ENCODE measurements around the gene PROSER3.
"Not testable (repeated sequence)": the region's sequence is repeated elsewhere in the genome, so short reads cannot be mapped to it uniquely, and the experiment has no call there.

Gene PROSER3

DNA sequence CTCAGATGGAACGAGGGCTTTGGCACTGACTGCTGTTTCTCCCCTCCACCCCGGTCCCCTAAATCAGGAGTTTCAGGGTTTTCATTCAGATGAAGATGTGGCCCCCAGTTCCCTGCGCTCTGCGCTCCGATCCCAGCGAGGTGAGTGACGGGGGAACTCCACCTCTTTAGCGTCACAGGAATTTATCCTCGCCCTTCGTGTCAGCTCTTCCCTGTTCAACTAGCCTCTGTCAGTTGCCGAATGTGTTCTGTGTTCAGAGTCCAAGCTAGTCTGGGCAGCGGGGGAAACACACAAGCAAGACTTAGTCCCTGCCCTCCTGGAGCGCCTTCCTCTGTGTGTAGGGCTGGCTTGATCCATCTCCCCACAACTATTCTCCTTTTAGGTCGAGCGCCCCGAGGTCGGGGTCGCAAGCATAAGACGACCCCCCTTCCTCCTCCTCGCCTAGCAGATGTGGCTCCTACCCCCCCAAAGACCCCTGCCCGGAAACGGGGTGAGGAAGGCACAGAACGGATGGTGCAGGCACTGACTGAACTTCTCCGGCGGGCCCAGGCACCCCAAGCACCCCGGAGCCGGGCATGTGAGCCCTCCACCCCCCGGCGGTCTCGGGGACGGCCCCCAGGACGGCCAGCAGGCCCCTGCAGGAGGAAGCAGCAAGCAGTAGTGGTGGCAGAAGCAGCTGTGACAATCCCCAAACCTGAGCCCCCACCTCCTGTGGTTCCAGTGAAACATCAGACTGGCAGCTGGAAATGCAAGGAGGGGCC is 38.4 kb upstream of the PROSER3 start:
- TF ChIP-seq ZFX (IDR thresholded peaks at IDR 0.05; ENCODE audit: borderline replicate concordance), result no peak
- TF ChIP-seq, protein P1, sequence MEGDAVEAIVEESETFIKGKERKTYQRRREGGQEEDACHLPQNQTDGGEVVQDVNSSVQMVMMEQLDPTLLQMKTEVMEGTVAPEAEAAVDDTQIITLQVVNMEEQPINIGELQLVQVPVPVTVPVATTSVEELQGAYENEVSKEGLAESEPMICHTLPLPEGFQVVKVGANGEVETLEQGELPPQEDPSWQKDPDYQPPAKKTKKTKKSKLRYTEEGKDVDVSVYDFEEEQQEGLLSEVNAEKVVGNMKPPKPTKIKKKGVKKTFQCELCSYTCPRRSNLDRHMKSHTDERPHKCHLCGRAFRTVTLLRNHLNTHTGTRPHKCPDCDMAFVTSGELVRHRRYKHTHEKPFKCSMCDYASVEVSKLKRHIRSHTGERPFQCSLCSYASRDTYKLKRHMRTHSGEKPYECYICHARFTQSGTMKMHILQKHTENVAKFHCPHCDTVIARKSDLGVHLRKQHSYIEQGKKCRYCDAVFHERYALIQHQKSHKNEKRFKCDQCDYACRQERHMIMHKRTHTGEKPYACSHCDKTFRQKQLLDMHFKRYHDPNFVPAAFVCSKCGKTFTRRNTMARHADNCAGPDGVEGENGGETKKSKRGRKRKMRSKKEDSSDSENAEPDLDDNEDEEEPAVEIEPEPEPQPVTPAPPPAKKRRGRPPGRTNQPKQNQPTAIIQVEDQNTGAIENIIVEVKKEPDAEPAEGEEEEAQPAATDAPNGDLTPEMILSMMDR (IDR thresholded peaks at IDR 0.05), result no peak
- H3K27ac ChIP-seq, result peak overlapping the region; percentile 90; the same call in 1 of the 2 replicates

DNA sequence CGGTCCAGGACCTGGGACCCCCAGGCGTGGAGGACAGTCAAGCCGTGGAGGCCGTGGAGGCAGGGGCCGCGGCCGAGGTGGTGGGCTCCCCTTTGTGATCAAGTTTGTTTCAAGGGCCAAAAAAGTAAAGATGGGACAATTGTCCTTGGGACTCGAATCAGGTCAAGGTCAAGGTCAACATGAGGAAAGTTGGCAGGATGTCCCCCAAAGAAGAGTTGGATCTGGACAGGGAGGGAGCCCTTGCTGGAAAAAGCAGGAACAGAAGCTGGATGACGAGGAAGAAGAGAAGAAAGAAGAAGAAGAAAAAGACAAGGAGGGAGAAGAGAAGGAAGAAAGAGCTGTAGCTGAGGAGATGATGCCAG is 37.8 kb upstream of the PROSER3 start:
- no peak for TF ChIP-seq ZFX (IDR thresholded peaks at IDR 0.05; ENCODE audit: borderline replicate concordance)
- TF ChIP-seq, protein P1 (IDR thresholded peaks at IDR 0.05), result no peak
- H3K27ac ChIP-seq, result peak overlapping the region; percentile 18; the same call in 1 of the 2 replicates

DNA sequence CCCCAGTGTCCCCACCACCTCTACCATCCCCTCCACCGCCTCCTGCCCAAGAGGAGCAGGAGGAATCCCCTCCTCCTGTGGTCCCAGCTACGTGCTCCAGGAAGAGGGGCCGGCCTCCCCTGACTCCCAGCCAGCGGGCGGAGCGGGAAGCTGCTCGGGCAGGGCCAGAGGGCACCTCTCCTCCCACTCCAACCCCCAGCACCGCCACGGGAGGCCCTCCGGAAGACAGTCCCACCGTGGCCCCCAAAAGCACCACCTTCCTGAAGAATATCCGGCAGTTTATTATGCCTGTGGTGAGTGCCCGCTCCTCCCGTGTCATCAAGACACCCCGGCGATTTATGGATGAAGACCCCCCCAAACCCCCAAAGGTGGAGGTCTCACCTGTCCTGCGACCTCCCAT is 37.3 kb upstream of the PROSER3 start:
- H3K27ac ChIP-seq, result no peak overlapping the region
- TF ChIP-seq, protein P1 (IDR thresholded peaks at IDR 0.05), result no peak
- TF ChIP-seq ZFX (IDR thresholded peaks at IDR 0.05; ENCODE audit: borderline replicate concordance), result no peak

DNA sequence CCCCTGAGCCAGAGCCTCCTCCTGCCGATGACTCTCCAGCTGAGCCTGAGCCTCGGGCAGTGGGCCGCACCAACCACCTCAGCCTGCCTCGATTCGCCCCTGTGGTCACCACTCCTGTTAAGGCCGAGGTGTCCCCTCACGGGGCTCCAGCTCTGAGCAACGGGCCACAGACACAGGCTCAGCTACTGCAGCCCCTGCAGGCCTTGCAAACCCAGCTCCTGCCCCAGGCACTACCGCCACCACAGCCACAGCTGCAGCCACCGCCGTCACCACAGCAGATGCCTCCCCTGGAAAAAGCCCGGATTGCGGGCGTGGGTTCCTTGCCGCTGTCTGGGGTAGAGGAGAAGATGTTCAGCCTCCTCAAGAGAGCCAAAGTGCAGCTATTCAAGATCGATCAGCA is 36.6 kb upstream of the PROSER3 start:
- TF ChIP-seq, protein P1 (IDR thresholded peaks at IDR 0.05), result no peak
- TF ChIP-seq ZFX (IDR thresholded peaks at IDR 0.05; ENCODE audit: borderline replicate concordance), result no peak
- no peak overlapping the region for H3K27ac ChIP-seq

DNA sequence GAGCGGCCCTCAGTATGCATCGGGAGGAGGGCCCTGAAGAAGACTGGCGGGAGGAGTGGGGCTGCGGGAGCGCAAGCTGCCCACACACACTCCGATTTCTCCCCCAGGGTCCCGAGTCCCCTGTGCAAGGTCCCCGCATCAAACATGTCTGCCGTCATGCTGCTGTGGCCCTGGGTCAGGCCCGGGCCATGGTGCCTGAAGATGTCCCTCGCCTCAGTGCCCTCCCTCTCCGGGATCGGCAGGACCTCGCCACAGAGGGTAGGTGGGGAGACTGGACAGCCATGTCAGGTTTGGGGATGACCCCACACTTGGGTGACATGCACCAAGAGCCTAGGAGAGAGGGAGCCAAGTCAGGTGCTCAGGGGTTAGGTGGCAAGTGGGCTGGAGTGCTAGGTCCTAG is 35.5 kb upstream of the PROSER3 start:
- TF ChIP-seq, protein P1 (IDR thresholded peaks at IDR 0.05), result no peak
- no peak overlapping the region for H3K27ac ChIP-seq

DNA sequence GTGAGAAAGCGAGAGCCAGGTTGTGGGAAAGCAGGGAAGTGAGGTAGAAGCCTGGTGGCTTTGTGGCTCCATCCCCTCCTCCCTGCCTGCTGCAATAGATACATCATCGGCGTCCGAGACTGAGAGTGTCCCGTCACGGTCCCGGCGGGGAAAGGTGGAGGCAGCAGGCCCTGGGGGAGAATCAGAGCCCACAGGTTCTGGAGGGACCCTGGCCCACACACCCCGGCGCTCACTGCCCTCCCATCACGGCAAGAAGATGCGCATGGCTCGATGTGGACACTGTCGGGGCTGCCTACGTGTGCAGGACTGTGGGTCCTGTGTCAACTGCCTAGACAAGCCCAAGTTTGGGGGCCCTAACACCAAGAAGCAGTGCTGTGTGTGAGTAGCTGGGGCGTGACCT is 35.1 kb upstream of the PROSER3 start:
- TF ChIP-seq ZFX (IDR thresholded peaks at IDR 0.05; ENCODE audit: borderline replicate concordance), result no peak
- TF ChIP-seq, protein P1 (IDR thresholded peaks at IDR 0.05), result no peak

DNA sequence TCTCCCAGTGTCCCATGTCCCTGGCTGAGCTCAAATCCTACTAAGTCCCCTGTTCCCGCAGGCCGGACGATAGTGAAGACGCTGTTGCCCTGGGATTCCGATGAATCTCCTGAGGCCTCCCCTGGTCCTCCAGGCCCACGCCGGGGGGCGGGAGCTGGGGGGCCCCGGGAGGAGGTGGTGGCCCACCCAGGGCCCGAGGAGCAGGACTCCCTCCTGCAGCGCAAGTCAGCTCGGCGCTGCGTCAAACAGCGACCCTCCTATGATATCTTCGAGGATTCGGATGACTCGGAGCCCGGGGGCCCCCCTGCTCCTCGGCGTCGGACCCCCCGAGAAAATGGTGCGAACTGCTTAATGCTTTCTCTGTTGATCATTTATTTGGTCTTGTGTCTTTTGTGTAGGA is 34.3 kb upstream of the PROSER3 start:
- H3K27ac ChIP-seq, result no peak overlapping the region
- TF ChIP-seq, protein P1 (IDR thresholded peaks at IDR 0.05), result no peak
- TF ChIP-seq ZFX (IDR thresholded peaks at IDR 0.05; ENCODE audit: borderline replicate concordance), result no peak

More for the DNA sequence above, 35.1 kb upstream of the PROSER3 start:
- no peak overlapping the region for H3K27ac ChIP-seq

DNA sequence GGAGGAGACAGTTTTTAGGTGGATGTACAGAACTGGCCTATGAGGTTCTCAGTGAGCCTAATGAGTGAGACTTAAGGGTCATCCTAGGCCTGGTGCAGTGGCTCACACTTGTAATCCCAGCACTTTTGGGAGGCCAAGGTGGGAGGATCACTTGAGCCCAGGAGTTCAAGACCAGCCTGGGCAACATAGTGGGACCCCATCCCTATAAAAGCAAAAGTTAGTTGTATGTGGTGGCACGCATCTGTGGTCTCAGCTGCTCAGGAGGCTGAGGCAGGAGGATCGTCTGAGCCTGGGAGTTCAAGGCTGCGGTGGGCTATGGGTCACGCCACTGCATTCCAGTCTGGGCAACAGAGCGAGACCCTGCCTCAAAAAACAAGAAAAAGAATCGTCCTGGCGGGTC is 33.8 kb upstream of the PROSER3 start:
- not testable (repeated sequence) for H3K27ac ChIP-seq
